Activated CD8-positive, alpha-beta memory T cell treated with anti-CD3 and anti-CD28 coated beads, Interleukin-2, amount 50 U/mL, for 48 hours (primary cell): Measurements from ENCODE around the gene SBSN.
A peak's percentile ranks its signal among the peaks of the same experiment; 100 is the strongest.

Experiments
- DNase-seq: peaks from one replicate; pipeline ENCODE4 v3.0.0-alpha.2; 2020

Gene SBSN

GRCh38 chr19:35531291-35531690, 3.2 kb upstream of the SBSN start:
- DNase-seq: no peak

- DNase-seq: no peak
Measured at GRCh38 chr19:35529241-35530218, 1.4 kb upstream of the SBSN start.

- no peak for DNase-seq
Measured at GRCh38 chr19:35525873-35526272, 2.2 kb downstream of the SBSN start.

GRCh38 chr19:35524181-35524837, 3.8 kb downstream of the SBSN start:
- no peak for DNase-seq

GRCh38 chr19:35522745-35523327, 5.3 kb downstream of the SBSN start:
- DNase-seq: no peak

- no peak for DNase-seq
Measured at GRCh38 chr19:35521124-35521743, 6.9 kb downstream of the SBSN start.

- no peak for DNase-seq
Measured at GRCh38 chr19:35519291-35519690, 8.8 kb downstream of the SBSN start.

GRCh38 chr19:35518313-35518712, 9.8 kb downstream of the SBSN start:
- DNase-seq: no peak

- no peak for DNase-seq
Measured at GRCh38 chr19:35517342-35517741, 10.8 kb downstream of the SBSN start.

GRCh38 chr19:35516310-35516709, 11.8 kb downstream of the SBSN start:
- no peak for DNase-seq

GRCh38 chr19:35514282-35514809, 13.8 kb downstream of the SBSN start:
- DNase-seq: no peak

- no peak for DNase-seq
Measured at GRCh38 chr19:35513628-35514281, 14.4 kb downstream of the SBSN start, which contains the start of gene DMKN. Gene DMKN, minus strand, starts transcription at chr19:35513649. Its CDS starts 174 bp downstream, at chr19:35513475.

- no peak for DNase-seq
Measured at GRCh38 chr19:35512831-35513627, 15.1 kb downstream of the SBSN start.

- no peak for DNase-seq
Measured at GRCh38 chr19:35511337-35511736, 16.8 kb downstream of the SBSN start.

- no peak for DNase-seq
Measured at GRCh38 chr19:35510626-35510964, 17.5 kb downstream of the SBSN start.

GRCh38 chr19:35509861-35510625, 18.1 kb downstream of the SBSN start:
- DNase-seq: peak; percentile 95

GRCh38 chr19:35509018-35509652, 19.0 kb downstream of the SBSN start:
- DNase-seq: no peak

- DNase-seq: no peak
Measured at GRCh38 chr19:35508129-35508528, 20.0 kb downstream of the SBSN start.

- no peak for DNase-seq
Measured at GRCh38 chr19:35507561-35507960, 20.6 kb downstream of the SBSN start.

- no peak for DNase-seq
Measured at GRCh38 chr19:35506011-35506410, 22.1 kb downstream of the SBSN start.
